ENCODE measurements around the gene ZNF536.

Gene ZNF536

GRCh38 chr19:30563691-30564090, 191.5 kb downstream of the ZNF536 start:
- H3K4me1 ChIP-seq (ENCODE audit: control insufficient read depth, insufficient read depth, low read length) = no peaks in the 10 kb centered on the region
- no peak overlapping the region for H3K4me3 ChIP-seq (ENCODE audit: low read length)
- H3K9me3 ChIP-seq (ENCODE audit: control insufficient read depth, low read length) = no peaks in the 10 kb centered on the region

GRCh38 chr19:30564551-30565011, 192.4 kb downstream of the ZNF536 start:
- Histone ChIP-seq H3K9ac (ENCODE audit: low read length) (no peak overlapping the region), H3K27me3 (ENCODE audit: control insufficient read depth, insufficient read depth, low read length) (no peaks in the 10 kb centered on the region), H3K36me3 (ENCODE audit: control insufficient read depth, insufficient read depth, low read length) (no peaks in the 10 kb centered on the region), H3K4me1 (ENCODE audit: control insufficient read depth, insufficient read depth, low read length) (no peaks in the 10 kb centered on the region), H3K9me3 (ENCODE audit: control insufficient read depth, low read length) (no peaks in the 10 kb centered on the region), H3K4me3 (ENCODE audit: low read length) (no peak overlapping the region)

More at GRCh38 chr19:30563691-30564090, 191.5 kb downstream of the ZNF536 start:
- Histone ChIP-seq H3K27me3 (ENCODE audit: control insufficient read depth, insufficient read depth, low read length) (no peaks in the 10 kb centered on the region), H3K36me3 (ENCODE audit: control insufficient read depth, insufficient read depth, low read length) (no peaks in the 10 kb centered on the region), H3K9ac (ENCODE audit: low read length) (no peak overlapping the region)

GRCh38 chr19:30565636-30566035, 193.5 kb downstream of the ZNF536 start:
- Histone ChIP-seq H3K4me3 (ENCODE audit: low read length) (no peak overlapping the region), H3K9me3 (ENCODE audit: control insufficient read depth, low read length) (no peaks in the 10 kb centered on the region), H3K27me3 (ENCODE audit: control insufficient read depth, insufficient read depth, low read length) (no peaks in the 10 kb centered on the region), H3K4me1 (ENCODE audit: control insufficient read depth, insufficient read depth, low read length) (no peaks in the 10 kb centered on the region), H3K9ac (ENCODE audit: low read length) (no peak overlapping the region), H3K36me3 (ENCODE audit: control insufficient read depth, insufficient read depth, low read length) (no peaks in the 10 kb centered on the region)

GRCh38 chr19:30566681-30567420, 194.7 kb downstream of the ZNF536 start:
- H3K9ac ChIP-seq (ENCODE audit: low read length) = no peak overlapping the region
- no peaks in the 10 kb centered on the region for H3K4me1 ChIP-seq (ENCODE audit: control insufficient read depth, insufficient read depth, low read length)
- H3K36me3 ChIP-seq (ENCODE audit: control insufficient read depth, insufficient read depth, low read length) = no peaks in the 10 kb centered on the region
- no peak overlapping the region for H3K4me3 ChIP-seq (ENCODE audit: low read length)
- H3K27me3 ChIP-seq (ENCODE audit: control insufficient read depth, insufficient read depth, low read length) = no peaks in the 10 kb centered on the region
- H3K9me3 ChIP-seq (ENCODE audit: control insufficient read depth, low read length) = no peaks in the 10 kb centered on the region

- Histone ChIP-seq H3K4me1 (ENCODE audit: control insufficient read depth, insufficient read depth, low read length) (no peaks in the 10 kb centered on the region), H3K9ac (ENCODE audit: low read length) (no peak overlapping the region), H3K27me3 (ENCODE audit: control insufficient read depth, insufficient read depth, low read length) (no peaks in the 10 kb centered on the region), H3K9me3 (ENCODE audit: control insufficient read depth, low read length) (no peaks in the 10 kb centered on the region), H3K4me3 (ENCODE audit: low read length) (no peak overlapping the region), H3K36me3 (ENCODE audit: control insufficient read depth, insufficient read depth, low read length) (no peaks in the 10 kb centered on the region)
Measured at GRCh38 chr19:30567536-30568232, 195.5 kb downstream of the ZNF536 start.

GRCh38 chr19:30570194-30570593, 198.0 kb downstream of the ZNF536 start:
- Histone ChIP-seq H3K4me3 (ENCODE audit: low read length) (no peak overlapping the region), H3K36me3 (ENCODE audit: control insufficient read depth, insufficient read depth, low read length) (no peaks in the 10 kb centered on the region), H3K4me1 (ENCODE audit: control insufficient read depth, insufficient read depth, low read length) (no peaks in the 10 kb centered on the region), H3K27me3 (ENCODE audit: control insufficient read depth, insufficient read depth, low read length) (no peaks in the 10 kb centered on the region), H3K9ac (ENCODE audit: low read length) (no peak overlapping the region), H3K9me3 (ENCODE audit: control insufficient read depth, low read length) (no peaks in the 10 kb centered on the region)

GRCh38 chr19:30577551-30578105, 205.4 kb downstream of the ZNF536 start:
- Histone ChIP-seq H3K36me3 (ENCODE audit: control insufficient read depth, insufficient read depth, low read length) (no peaks in the 10 kb centered on the region), H3K9ac (ENCODE audit: low read length) (no peak overlapping the region), H3K27me3 (ENCODE audit: control insufficient read depth, insufficient read depth, low read length) (no peaks in the 10 kb centered on the region), H3K9me3 (ENCODE audit: control insufficient read depth, low read length) (no peaks in the 10 kb centered on the region), H3K4me3 (ENCODE audit: low read length) (no peak overlapping the region), H3K4me1 (ENCODE audit: control insufficient read depth, insufficient read depth, low read length) (no peaks in the 10 kb centered on the region)

- Histone ChIP-seq H3K27me3 (ENCODE audit: control insufficient read depth, insufficient read depth, low read length) (no peaks in the 10 kb centered on the region), H3K36me3 (ENCODE audit: control insufficient read depth, insufficient read depth, low read length) (no peaks in the 10 kb centered on the region), H3K9me3 (ENCODE audit: control insufficient read depth, low read length) (no peaks in the 10 kb centered on the region), H3K4me3 (ENCODE audit: low read length) (no peak overlapping the region), H3K4me1 (ENCODE audit: control insufficient read depth, insufficient read depth, low read length) (no peaks in the 10 kb centered on the region), H3K9ac (ENCODE audit: low read length) (no peak overlapping the region)
Measured at GRCh38 chr19:30579419-30579818, 207.2 kb downstream of the ZNF536 start.

- no peaks in the 10 kb centered on the region for H3K4me1 ChIP-seq (ENCODE audit: control insufficient read depth, insufficient read depth, low read length)
Measured at GRCh38 chr19:30580673-30581072, 208.5 kb downstream of the ZNF536 start.

GRCh38 chr19:30584090-30584489, 211.9 kb downstream of the ZNF536 start:
- H3K9ac ChIP-seq (ENCODE audit: low read length) = no peak overlapping the region
- no peaks in the 10 kb centered on the region for H3K4me1 ChIP-seq (ENCODE audit: control insufficient read depth, insufficient read depth, low read length)
- no peaks in the 10 kb centered on the region for H3K9me3 ChIP-seq (ENCODE audit: control insufficient read depth, low read length)
- H3K36me3 ChIP-seq (ENCODE audit: control insufficient read depth, insufficient read depth, low read length) = no peaks in the 10 kb centered on the region
- no peak overlapping the region for H3K4me3 ChIP-seq (ENCODE audit: low read length)
- no peaks in the 10 kb centered on the region for H3K27me3 ChIP-seq (ENCODE audit: control insufficient read depth, insufficient read depth, low read length)

More at GRCh38 chr19:30580673-30581072, 208.5 kb downstream of the ZNF536 start:
- no peak overlapping the region for H3K9ac ChIP-seq (ENCODE audit: low read length)
- no peaks in the 10 kb centered on the region for H3K27me3 ChIP-seq (ENCODE audit: control insufficient read depth, insufficient read depth, low read length)
- no peaks in the 10 kb centered on the region for H3K9me3 ChIP-seq (ENCODE audit: control insufficient read depth, low read length)
- no peak overlapping the region for H3K4me3 ChIP-seq (ENCODE audit: low read length)
- H3K36me3 ChIP-seq (ENCODE audit: control insufficient read depth, insufficient read depth, low read length) = no peaks in the 10 kb centered on the region

GRCh38 chr19:30587869-30588268, 215.7 kb downstream of the ZNF536 start:
- no peak overlapping the region for H3K4me3 ChIP-seq (ENCODE audit: low read length)
- no peaks in the 10 kb centered on the region for H3K9me3 ChIP-seq (ENCODE audit: control insufficient read depth, low read length)
- no peak overlapping the region for H3K9ac ChIP-seq (ENCODE audit: low read length)
- H3K27me3 ChIP-seq (ENCODE audit: control insufficient read depth, insufficient read depth, low read length) = no peaks in the 10 kb centered on the region
- H3K4me1 ChIP-seq (ENCODE audit: control insufficient read depth, insufficient read depth, low read length) = no peaks in the 10 kb centered on the region
- no peaks in the 10 kb centered on the region for H3K36me3 ChIP-seq (ENCODE audit: control insufficient read depth, insufficient read depth, low read length)

- H3K9ac ChIP-seq (ENCODE audit: low read length) = no peak overlapping the region
- no peaks in the 10 kb centered on the region for H3K27me3 ChIP-seq (ENCODE audit: control insufficient read depth, insufficient read depth, low read length)
- no peaks in the 10 kb centered on the region for H3K4me1 ChIP-seq (ENCODE audit: control insufficient read depth, insufficient read depth, low read length)
- H3K4me3 ChIP-seq (ENCODE audit: low read length) = no peak overlapping the region
- H3K9me3 ChIP-seq (ENCODE audit: control insufficient read depth, low read length) = no peaks in the 10 kb centered on the region
- H3K36me3 ChIP-seq (ENCODE audit: control insufficient read depth, insufficient read depth, low read length) = no peaks in the 10 kb centered on the region
Measured at GRCh38 chr19:30590596-30591229, 218.5 kb downstream of the ZNF536 start.
